GM19455 (cell line): ENCODE results near the gene NEUROD4.

ENCODE experiments used
- ATAC-seq: cut with Tn5 transposase; IDR thresholded peaks from one replicate; pipeline ENCODE4 v1.9.1; 2021; ENCODE audit not compliant: unreplicated experiment

Gene NEUROD4

DNA sequence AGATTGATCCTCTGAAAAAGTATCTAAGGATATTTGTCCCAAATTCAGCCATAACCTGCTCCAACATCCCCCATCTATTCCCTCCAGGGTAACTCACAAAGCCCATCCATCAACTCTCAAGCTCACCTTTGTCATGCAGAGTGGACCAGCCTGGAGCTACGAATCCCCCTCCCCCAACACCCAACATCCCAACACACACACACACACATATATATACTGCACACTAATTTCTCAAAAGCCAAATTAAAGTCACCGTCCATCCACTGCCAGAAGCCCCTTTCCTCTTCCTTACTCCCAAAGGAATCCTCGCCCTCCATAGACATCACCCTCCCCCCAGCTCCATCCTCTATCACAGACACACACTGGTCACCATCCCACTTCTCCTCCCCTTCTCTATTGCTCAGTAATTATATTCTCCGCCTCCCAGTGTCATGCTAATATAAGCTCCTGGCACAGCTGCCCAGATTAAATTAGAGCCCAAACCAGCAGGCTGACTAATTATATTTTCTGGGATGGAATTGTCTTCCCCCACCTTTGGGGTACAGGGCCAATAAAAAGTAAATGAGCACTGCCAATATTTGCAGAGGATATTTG lies 21.7 kb upstream of the NEUROD4 start:
- ATAC-seq, result no peak

DNA sequence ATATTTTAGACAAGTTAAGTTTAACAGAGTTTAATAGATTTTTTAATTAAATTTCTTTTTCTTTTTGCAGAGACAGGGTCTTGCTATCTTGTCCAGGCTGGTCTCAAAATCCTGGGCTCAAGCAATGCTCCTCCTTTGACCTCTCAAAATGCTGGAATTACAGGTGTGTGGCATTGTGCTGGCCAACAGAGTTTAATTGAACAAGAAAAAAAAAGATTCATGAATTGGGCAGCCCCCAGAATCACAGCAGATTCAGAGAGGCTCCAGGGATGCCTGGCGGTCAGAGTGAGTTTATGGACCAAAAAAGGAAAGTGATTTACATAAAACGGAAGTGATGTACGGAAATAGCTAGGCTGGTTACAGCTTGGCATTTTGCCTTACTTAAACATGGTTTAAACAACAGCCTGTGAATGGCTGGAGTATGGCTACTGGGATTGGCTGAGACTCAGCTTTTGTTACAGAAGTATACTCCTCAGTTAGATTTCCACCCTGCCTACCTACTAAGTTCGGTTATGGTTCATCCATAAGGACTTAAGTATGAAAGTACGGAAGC lies 20.7 kb upstream of the NEUROD4 start:
- no peak for ATAC-seq

GRCh38 chr12:55001198-55001868 lies 18.4 kb upstream of the NEUROD4 start:
- no peak for ATAC-seq

GRCh38 chr12:55002355-55002754 lies 17.4 kb upstream of the NEUROD4 start:
- no peak for ATAC-seq

DNA sequence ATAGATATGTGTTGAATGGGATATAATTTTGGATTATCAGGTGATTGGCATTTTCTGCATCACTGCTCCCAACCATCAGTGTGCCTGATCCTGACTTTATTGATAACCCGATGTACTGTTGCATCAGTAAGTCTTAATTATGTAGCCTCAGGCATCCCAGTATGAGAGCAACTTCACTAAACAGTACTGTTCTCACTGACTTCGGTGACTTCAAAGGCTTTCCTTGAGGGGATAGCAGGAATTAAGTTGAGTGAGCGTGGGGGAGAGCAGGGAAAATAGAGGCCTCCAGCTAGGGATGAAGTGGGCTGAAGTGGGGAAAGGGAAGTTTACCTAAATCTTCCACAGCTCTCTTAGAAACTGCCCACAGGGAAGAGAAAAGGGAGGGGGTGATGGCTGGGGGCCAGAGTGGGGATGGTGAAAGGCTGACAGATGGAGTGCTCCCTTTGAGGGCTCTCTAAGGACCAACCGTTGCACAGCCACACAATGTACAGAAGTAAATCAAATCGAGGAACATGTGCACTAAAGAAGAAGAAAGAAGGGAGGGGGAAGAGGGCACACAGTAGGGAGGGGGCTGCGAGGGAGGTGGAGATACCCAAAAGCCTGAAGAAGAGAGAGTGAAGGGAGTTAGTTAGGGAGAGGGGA lies 10.7 kb upstream of the NEUROD4 start:
- ATAC-seq, result no peak

DNA sequence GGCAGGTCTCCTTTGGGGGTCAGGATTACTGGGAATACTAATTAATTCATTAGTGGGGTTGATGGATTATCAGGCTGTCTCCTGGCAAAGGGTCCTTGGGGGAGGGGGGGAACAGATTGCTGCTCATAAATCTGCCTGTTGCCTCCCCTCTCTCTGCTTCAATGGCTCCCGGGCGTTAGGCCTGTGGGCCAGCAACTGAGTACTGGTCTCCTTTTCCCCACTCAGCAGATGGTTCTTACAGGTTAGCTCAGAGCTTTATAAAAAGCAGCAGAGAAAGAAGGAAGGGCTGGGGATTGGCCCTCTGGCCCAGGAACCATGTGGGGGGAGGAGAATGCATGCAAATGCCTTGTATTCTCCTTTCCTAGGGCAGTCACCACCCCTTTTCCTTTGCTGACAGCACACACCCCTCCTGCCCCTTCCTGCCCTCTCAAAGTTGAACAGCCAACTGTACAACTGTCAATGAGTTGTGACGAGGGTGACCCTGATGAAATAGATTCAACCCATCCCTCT lies 2.3 kb upstream of the NEUROD4 start:
- no peak for ATAC-seq

GRCh38 chr12:55024575-55024974 lies 4.8 kb downstream of the NEUROD4 start:
- no peak for ATAC-seq

GRCh38 chr12:55025508-55025907 lies 5.7 kb downstream of the NEUROD4 start:
- ATAC-seq, result no peak

GRCh38 chr12:55034218-55034617 lies 14.4 kb downstream of the NEUROD4 start:
- ATAC-seq, result no peak

- no peak for ATAC-seq
These were observed 16.7 kb downstream of the NEUROD4 start for GRCh38 chr12:55036326-55037115.

GRCh38 chr12:55037351-55037987 lies 17.7 kb downstream of the NEUROD4 start:
- no peak for ATAC-seq

DNA sequence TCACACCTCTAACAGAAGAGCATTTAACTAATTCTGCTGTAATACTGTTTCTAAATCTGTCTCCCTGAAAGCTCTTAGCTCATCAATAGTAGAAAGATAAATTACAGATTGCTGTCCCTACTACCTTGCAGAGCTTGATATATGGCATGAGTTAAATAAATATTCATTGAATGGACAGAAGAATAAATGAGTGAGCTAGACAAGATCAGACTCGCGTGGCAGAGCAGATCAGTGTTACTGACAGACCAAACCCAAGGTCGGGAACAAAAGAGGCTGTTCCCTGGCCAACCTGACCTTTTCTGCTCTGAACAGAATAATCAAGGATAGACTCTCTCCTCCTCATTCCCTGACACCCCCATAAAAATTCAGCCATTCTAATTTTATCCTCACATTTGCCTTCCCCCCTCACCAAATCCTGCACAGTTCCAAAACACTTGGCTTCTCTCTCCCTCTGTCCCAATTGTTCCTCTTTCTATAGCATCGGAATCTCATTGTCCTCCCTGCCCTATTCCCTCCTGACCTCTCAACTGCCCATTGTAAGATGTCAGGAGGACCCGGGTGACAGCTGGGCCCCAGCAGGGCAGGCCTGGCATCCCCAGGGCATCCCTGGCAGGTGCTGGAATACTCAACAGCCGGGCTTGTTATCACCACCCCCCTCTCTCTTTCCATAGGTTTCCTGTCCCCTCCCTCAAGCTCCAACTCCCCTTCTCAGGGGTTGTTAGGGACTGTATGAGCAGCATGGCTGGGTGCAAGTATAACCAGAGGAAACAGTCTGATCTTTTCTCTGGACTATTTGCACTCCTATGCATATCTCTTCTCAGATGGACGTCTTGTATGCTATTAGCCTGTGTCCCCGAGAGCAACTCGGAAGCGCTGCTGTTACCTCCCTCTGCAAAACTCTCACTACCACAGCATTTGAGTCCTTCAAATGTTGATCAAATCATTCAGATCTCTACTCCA lies 19.9 kb downstream of the NEUROD4 start:
- no peak for ATAC-seq

- no peak for ATAC-seq
These were observed 21.7 kb downstream of the NEUROD4 start for GRCh38 chr12:55041345-55042055.

DNA sequence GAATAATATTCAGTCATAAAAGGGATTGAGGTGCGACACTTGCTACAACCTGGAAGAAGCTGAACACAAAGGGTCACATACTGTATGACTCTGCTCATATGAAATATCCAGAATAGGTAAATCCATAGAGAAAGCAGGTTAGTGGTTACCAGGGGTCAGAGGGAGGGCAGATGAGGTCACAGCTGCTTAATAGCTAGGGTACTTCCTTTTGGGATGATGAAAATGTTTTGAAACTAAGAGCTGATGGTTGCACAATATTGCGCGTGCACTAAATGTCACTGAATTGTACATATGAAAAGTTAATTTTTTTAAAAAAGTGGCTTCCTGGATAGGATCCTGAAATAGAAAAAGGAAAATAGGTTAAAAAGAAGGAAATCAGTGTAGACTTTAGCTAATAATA lies 23.8 kb downstream of the NEUROD4 start:
- no peak for ATAC-seq

- no peak for ATAC-seq
These were observed 24.4 kb downstream of the NEUROD4 start for GRCh38 chr12:55044135-55044534.

DNA sequence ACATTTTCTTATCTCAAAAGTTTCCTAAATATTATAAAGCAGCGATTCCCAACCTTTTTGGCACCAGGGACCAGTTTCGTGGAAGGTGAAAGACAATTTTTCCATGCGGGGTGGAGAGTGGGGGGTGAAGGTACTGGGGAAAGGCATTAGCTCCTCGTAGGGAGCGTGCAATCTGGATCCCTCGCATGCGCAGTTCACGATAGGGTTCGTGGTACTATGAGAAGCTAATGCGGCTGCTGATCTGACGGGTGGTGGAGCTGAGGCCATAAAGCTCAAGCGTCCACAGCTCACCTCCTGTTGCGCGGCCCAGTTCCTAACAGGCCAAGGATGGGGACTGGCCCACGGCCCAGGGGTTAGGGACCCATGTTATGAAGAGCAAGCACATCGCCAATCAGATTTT lies 29.9 kb downstream of the NEUROD4 start:
- ATAC-seq, result no peak

- ATAC-seq, result no peak
These were observed 31.6 kb downstream of the NEUROD4 start for GRCh38 chr12:55051197-55051947.

- ATAC-seq, result no peak
These were observed 37.7 kb downstream of the NEUROD4 start for GRCh38 chr12:55057481-55057880.
